Tibial nerve (tissue), 4 donors: Measurements from ENCODE around the gene TXLNA. TPM values are rescaled to one million over a fixed set of nuclear protein-coding genes. Genes with fewer than 3 reads are reported as not detected.
"Not testable (repeated sequence)": the region's sequence is repeated elsewhere in the genome, so short reads cannot be mapped to it uniquely, and the experiment has no call there.

Experiments used
- DNase-seq, 2 donors: peaks; one replicate each; pipeline ENCODE4 v3.0.0-alpha.2; 2019; ENCODE audit warnings: low spot score in 2 of 2
- H3K27ac ChIP-seq, 4 donors: fragments of 200-600 bp; sonication (generic) in 3 of 4; one replicate each; pipeline ENCODE4 v1.5.1; 2017 to 2019; ENCODE audit warnings: mild to moderate bottlenecking in 1 of 4
- H3K27me3 ChIP-seq, 2 donors: fragments of 200-600 bp; sonication (generic) in 1 of 2; one replicate each; pipeline versions ENCODE4 v1.5.1 to v1.6.0; 2017 to 2019
- H3K36me3 ChIP-seq, 3 donors: fragments of 200-600 bp; sonication (generic); one replicate each; pipeline ENCODE4 v1.5.1; 2018 to 2019
- H3K4me1 ChIP-seq, 4 donors: fragments of 200-600 bp; sonication (generic) in 3 of 4; one replicate each; pipeline ENCODE4 v1.5.1; 2017 to 2019
- H3K4me3 ChIP-seq, 4 donors: fragments of 200-600 bp; sonication (generic) in 3 of 4; one replicate each; pipeline ENCODE4 v1.5.1; 2017 to 2019; ENCODE audit warnings: mild to moderate bottlenecking in 1 of 4, moderate library complexity in 1 of 4
- H3K9me3 ChIP-seq, 4 donors: fragments of 200-600 bp; sonication (generic) in 3 of 4; one replicate each; pipeline ENCODE4 v1.5.1; 2017 to 2019
- EP300 ChIP-seq, 2 donors: sonication (generic); formaldehyde crosslinking; IDR thresholded peaks; one replicate each; pipeline ENCODE4 v1.6.1; 2017; ENCODE audit warnings: antibody characterized with exemption in 2 of 2, mild to moderate bottlenecking in 1 of 2
- POLR2A ChIP-seq, 2 donors: fragments of 450-650 bp; IDR thresholded peaks; one replicate each; pipeline ENCODE4 v1.6.1; 2017; ENCODE audit warnings: antibody characterized with exemption in 2 of 2, mild to moderate bottlenecking in 2 of 2, moderate library complexity in 2 of 2
- WGBS, 2 donors: methylation state at CpG; one replicate each; pipeline ENCODE4 v1.1.5; 2018; 5-methylcytosine and 5-hydroxymethylcytosine counted together
- total RNA-seq, 4 donors: library from RNA; depleted of rRNA; stranded (reverse); fragments of >200 nt; gene quantifications; one replicate each; pipeline ENCODE4 v1.1.0, GENCODE V29; 2016
- TF ChIP-seq, protein P1 (sequence below), 5 experiments: fragments of 200-600 bp in 3 of 5; fragments of 450-650 bp in 2 of 5; sonication (generic) in 3 of 5; IDR thresholded peaks; one replicate each; pipeline ENCODE4 v1.5.1; 2016 to 2019; ENCODE audit warnings: antibody characterized with exemption in 5 of 5, mild to moderate bottlenecking in 3 of 5, moderate library complexity in 2 of 5

Gene TXLNA
- total RNA-seq, 4 donors from 2014 or later, result 41.4 to 52.0 (median 49.5) TPM

DNA sequence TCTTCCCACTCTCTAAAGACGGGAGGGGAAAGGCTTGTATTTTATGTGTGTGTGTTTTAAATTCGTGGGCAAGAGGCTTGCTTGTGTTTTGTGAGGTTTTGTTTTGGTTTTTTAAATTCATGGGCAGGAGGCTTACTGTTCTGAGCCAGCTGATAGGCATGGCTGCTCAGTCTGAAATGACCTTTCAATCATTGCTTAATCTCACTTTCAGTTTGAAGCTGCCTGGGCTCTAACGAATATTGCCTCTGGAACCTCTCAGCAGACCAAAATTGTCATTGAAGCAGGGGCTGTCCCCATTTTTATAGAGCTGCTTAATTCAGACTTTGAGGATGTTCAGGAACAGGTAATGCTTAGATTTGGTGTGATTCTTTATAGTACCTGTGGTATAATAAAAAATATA is 20.3 kb upstream of the TXLNA start:
- H3K4me3 ChIP-seq, result no peak overlapping the region
- H3K27me3 ChIP-seq, result no peaks in the 10 kb centered on the region
- H3K36me3 ChIP-seq, result peaks cover 3 to 93% (median 11%) of the 10 kb centered on the region in 3 donors
- no peaks in the 10 kb centered on the region for H3K9me3 ChIP-seq
- 79 to 84% methylated on average over 3 of the region's 3 CpGs for WGBS, 2 donors
- H3K4me1 ChIP-seq, result peaks cover 0 to 1% (median 0%) of the 10 kb centered on the region in 4 donors
- H3K27ac ChIP-seq, result no peak overlapping the region
- TF ChIP-seq POLR2A (IDR thresholded peaks at IDR 0.05), result no peak
- TF ChIP-seq, protein P1, sequence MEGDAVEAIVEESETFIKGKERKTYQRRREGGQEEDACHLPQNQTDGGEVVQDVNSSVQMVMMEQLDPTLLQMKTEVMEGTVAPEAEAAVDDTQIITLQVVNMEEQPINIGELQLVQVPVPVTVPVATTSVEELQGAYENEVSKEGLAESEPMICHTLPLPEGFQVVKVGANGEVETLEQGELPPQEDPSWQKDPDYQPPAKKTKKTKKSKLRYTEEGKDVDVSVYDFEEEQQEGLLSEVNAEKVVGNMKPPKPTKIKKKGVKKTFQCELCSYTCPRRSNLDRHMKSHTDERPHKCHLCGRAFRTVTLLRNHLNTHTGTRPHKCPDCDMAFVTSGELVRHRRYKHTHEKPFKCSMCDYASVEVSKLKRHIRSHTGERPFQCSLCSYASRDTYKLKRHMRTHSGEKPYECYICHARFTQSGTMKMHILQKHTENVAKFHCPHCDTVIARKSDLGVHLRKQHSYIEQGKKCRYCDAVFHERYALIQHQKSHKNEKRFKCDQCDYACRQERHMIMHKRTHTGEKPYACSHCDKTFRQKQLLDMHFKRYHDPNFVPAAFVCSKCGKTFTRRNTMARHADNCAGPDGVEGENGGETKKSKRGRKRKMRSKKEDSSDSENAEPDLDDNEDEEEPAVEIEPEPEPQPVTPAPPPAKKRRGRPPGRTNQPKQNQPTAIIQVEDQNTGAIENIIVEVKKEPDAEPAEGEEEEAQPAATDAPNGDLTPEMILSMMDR (IDR thresholded peaks at IDR 0.05), result no peak
- no peak for TF ChIP-seq EP300 (IDR thresholded peaks at IDR 0.05)
- DNase-seq, result no peak

- TF ChIP-seq POLR2A (IDR thresholded peaks at IDR 0.05) (no peak), EP300 (IDR thresholded peaks at IDR 0.05) (no peak)
- TF ChIP-seq, protein P1 (IDR thresholded peaks at IDR 0.05), result no peak
Observed at GRCh38 chr1:32163405-32163804, 16.1 kb upstream of the TXLNA start.

DNA sequence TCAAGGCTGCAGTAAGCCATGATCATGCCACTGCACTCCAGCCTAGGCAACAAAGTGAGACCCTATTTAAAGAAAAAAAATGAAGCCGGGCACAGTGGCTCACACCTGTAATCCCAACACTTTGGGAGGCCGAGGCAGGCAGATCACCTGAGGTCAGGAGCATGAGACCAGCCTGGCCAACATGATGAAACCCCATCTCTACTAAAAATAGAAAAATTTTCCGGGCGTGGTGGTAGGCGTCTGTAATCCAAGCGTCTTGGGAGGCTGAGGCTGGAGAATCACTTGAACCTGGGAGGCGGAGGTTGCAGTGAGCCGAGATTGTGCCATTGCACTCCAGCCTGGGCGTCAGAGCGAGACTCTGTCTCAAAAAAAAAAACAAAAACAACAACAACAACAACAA is 13.8 kb upstream of the TXLNA start:
- not testable (repeated sequence) for DNase-seq, H3K4me1 ChIP-seq, H3K4me3 ChIP-seq, H3K27ac ChIP-seq, H3K27me3 ChIP-seq, H3K9me3 ChIP-seq
- H3K36me3 ChIP-seq, result peaks cover 3 to 99% (median 22%) of the 10 kb centered on the region in 3 donors
- 89 to 92% methylated on average over 10 of the region's 10 CpGs for WGBS, 2 donors

More at GRCh38 chr1:32163405-32163804, 16.1 kb upstream of the TXLNA start:
- Histone ChIP-seq H3K4me1 (no peaks in the 10 kb centered on the region), H3K9me3 (no peaks in the 10 kb centered on the region), H3K36me3 (peaks cover 3 to 99% (median 8%) of the 10 kb centered on the region in 3 donors), H3K27me3 (no peaks in the 10 kb centered on the region), H3K27ac (no peak overlapping the region), H3K4me3 (no peak overlapping the region)
- no peak for DNase-seq
- WGBS, 2 donors, result 91 to 95% methylated on average over 2 of the region's 2 CpGs

GRCh38 chr1:32170991-32171390 is 8.5 kb upstream of the TXLNA start:
- Histone ChIP-seq H3K4me3 (no peak overlapping the region), H3K4me1 (no peaks in the 10 kb centered on the region), H3K36me3 (peaks cover 0 to 90% (median 32%) of the 10 kb centered on the region in 3 donors), H3K9me3 (no peaks in the 10 kb centered on the region), H3K27me3 (no peaks in the 10 kb centered on the region), H3K27ac (no peak overlapping the region)
- WGBS, 2 donors, result 85 to 88% methylated on average over 4 of the region's 4 CpGs
- DNase-seq, result no peak
- TF ChIP-seq, protein P1 (IDR thresholded peaks at IDR 0.05), result no peak
- no peak for TF ChIP-seq POLR2A (IDR thresholded peaks at IDR 0.05)
- TF ChIP-seq EP300 (IDR thresholded peaks at IDR 0.05), result no peak

GRCh38 chr1:32172621-32173245 is 6.7 kb upstream of the TXLNA start:
- Histone ChIP-seq H3K27ac (no peak overlapping the region), H3K4me3 (no peak overlapping the region), H3K4me1 (no peaks in the 10 kb centered on the region), H3K9me3 (no peaks in the 10 kb centered on the region), H3K27me3 (no peaks in the 10 kb centered on the region), H3K36me3 (peaks cover 0 to 73% (median 28%) of the 10 kb centered on the region in 3 donors)
- no peak for DNase-seq
- no peak for TF ChIP-seq POLR2A (IDR thresholded peaks at IDR 0.05)
- TF ChIP-seq EP300 (IDR thresholded peaks at IDR 0.05), result no peak
- TF ChIP-seq, protein P1 (IDR thresholded peaks at IDR 0.05), result no peak
- 98 to 100% methylated on average over 1 of the region's 1 CpG for WGBS, 2 donors
